Measurements from ENCODE around the gene WNT9A. TPM values are rescaled to one million over a fixed set of nuclear protein-coding genes. Genes with fewer than 3 reads are reported as not detected.

The WNT9A gene
- total RNA-seq, 2 experiments from 2014 or later, result not detected

- intact Hi-C loops (cut with micrococcal nuclease; ENCODE audit: unreplicated experiment), result no loop called here
- no peak overlapping the region for H3K4me3 ChIP-seq (ENCODE audit: low read depth, low read length, poor library complexity, severe bottlenecking)
- no peaks in the 10 kb centered on the region for H4K20me1 ChIP-seq (ENCODE audit: insufficient read depth, low read length)
- no peaks in the 10 kb centered on the region for H3K36me3 ChIP-seq (ENCODE audit: insufficient read depth, low read length)
- BruUV-seq (replicated peaks), result no TSS peak
- ChIA-PET POLR2A (no interaction called here), CTCF (ENCODE audit: unreplicated experiment) (no interaction called here)
- no peak overlapping the region for H2AFZ ChIP-seq (ENCODE audit: low read length)
- no peaks in the 10 kb centered on the region for H3K79me2 ChIP-seq (ENCODE audit: insufficient read depth, low read depth, low read length)
- no peaks in the 10 kb centered on the region for H3K9me3 ChIP-seq (ENCODE audit: low read length)
- DNase-seq (ENCODE audit: low spot score), result no peak
- H3K9me2 ChIP-seq (ENCODE audit: insufficient read depth, low read length), result no peaks in the 10 kb centered on the region
- H3K27ac ChIP-seq (ENCODE audit: low read depth, low read length, poor library complexity, severe bottlenecking), result no peak overlapping the region
- no peaks in the 10 kb centered on the region for H3K4me1 ChIP-seq (ENCODE audit: insufficient read depth, low read length, poor library complexity, severe bottlenecking)
- TF ChIP-seq CTCF (conservative IDR thresholded peaks at IDR 0.05; ENCODE audit: low read length) (no peak), EZH2phosphoT487 (IDR thresholded peaks at IDR 0.05; ENCODE audit: borderline replicate concordance, low read depth, low read length) (no peak)
- no peak overlapping the region for H3K4me2 ChIP-seq (ENCODE audit: low read length)
Observed at GRCh38 chr1:227895828-227896685, 51.7 kb downstream of the WNT9A start.

- Histone ChIP-seq H3K4me3 (ENCODE audit: low read depth, low read length, poor library complexity, severe bottlenecking) (no peak overlapping the region), H3K79me2 (ENCODE audit: insufficient read depth, low read depth, low read length) (no peaks in the 10 kb centered on the region), H3K9me2 (ENCODE audit: insufficient read depth, low read length) (no peaks in the 10 kb centered on the region), H3K27ac (ENCODE audit: low read depth, low read length, poor library complexity, severe bottlenecking) (no peak overlapping the region), H3K4me2 (ENCODE audit: low read length) (no peak overlapping the region), H4K20me1 (ENCODE audit: insufficient read depth, low read length) (no peaks in the 10 kb centered on the region), H3K4me1 (ENCODE audit: insufficient read depth, low read length, poor library complexity, severe bottlenecking) (no peaks in the 10 kb centered on the region), H3K9me3 (ENCODE audit: low read length) (no peaks in the 10 kb centered on the region), H3K36me3 (ENCODE audit: insufficient read depth, low read length) (no peaks in the 10 kb centered on the region), H2AFZ (ENCODE audit: low read length) (no peak overlapping the region)
- no TSS peak for BruUV-seq (replicated peaks)
- ChIA-PET CTCF (ENCODE audit: unreplicated experiment) (no interaction called here), POLR2A (no interaction called here)
- TF ChIP-seq EZH2phosphoT487 (IDR thresholded peaks at IDR 0.05; ENCODE audit: borderline replicate concordance, low read depth, low read length) (no peak), CTCF (conservative IDR thresholded peaks at IDR 0.05; ENCODE audit: low read length) (no peak)
- intact Hi-C loops (cut with micrococcal nuclease; ENCODE audit: unreplicated experiment), result no loop called here
- no peak for DNase-seq (ENCODE audit: low spot score)
Observed at GRCh38 chr1:227894831-227895451, 52.8 kb downstream of the WNT9A start.
